Measurements from ENCODE around the gene CALHM6. TPM values are rescaled to one million over a fixed set of nuclear protein-coding genes. Genes with fewer than 3 reads are reported as not detected.

Gene CALHM6
- total RNA-seq, 1 donor from 2014 or later, result not detected

DNA sequence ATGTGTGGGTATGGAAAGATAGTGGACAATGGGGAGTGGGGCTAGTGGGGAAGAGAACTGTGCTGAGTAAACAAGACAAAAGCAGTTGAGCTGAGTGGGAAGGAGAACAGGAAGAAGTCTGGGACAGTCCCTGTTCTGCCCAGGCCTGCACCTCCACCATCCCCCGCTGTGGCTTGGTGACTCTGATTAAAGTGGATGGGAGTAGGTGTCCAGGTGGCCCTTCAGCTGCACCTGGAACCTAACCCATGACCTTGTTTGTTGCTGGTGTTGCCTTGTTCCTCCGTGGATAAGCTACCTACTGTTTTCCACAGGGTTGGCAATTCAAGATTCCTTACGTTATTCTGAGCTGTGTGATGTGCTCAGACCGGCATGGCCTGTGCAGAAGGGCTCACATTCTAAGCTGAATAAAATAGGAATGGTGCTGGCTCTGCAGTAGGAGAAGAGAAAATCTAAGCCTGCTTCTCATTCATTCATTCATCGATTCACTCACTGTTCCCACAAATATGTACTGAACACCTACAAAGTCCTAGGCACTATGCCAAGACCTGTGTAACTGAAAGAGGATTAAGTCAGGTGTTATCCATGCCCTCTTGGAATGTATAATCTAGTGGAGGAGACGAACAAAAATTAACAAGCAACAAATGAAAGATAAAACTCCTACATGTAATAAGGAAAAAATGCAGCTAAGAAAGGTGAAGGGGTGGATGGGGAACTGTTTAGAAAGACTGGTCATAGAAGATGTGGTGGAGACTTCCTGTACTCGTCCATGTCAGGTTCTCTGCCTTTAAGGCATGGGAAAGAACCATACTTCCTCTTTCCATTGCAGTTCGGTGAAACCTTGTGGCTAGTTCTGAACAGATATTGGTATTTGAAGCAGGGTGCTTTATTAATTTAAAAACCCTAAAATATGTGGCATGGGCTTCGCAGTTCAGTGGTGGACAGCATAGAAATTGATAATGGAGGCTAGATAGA lies 10.1 kb upstream of the CALHM6 start:
- Mint-ChIP-seq H3K27ac (no peak overlapping the region), H3K4me3 (no peak overlapping the region), H3K4me1 (no peaks in the 10 kb centered on the region), H3K36me3 (no peaks in the 10 kb centered on the region), H3K27me3 (ENCODE audit: insufficient read depth, low read depth) (no peaks in the 10 kb centered on the region), H3K9me3 (no peaks in the 10 kb centered on the region)
- Histone ChIP-seq H3K79me2 (ENCODE audit: low read depth) (no peaks in the 10 kb centered on the region), H3K9ac (no peak overlapping the region), H4K20me1 (ENCODE audit: low read depth) (no peaks in the 10 kb centered on the region), H3K27me3 (no peaks in the 10 kb centered on the region), H3K4me1 (no peaks in the 10 kb centered on the region), H3K4me2 (no peak overlapping the region), H3K36me3 (no peaks in the 10 kb centered on the region), H3K9me3 (ENCODE audit: low read depth) (no peaks in the 10 kb centered on the region), H2AFZ (replicated peaks) (no peak overlapping the region), H3K27ac (no peak overlapping the region), H3K4me3 (no peak overlapping the region), H3F3A (ENCODE audit: low read depth) (no peaks in the 10 kb centered on the region)
- no peak for TF ChIP-seq EZH2 (IDR thresholded peaks at IDR 0.05)
- TF ChIP-seq EZH2phosphoT487 (IDR thresholded peaks at IDR 0.05), result no peak
- TF ChIP-seq, protein P1, sequence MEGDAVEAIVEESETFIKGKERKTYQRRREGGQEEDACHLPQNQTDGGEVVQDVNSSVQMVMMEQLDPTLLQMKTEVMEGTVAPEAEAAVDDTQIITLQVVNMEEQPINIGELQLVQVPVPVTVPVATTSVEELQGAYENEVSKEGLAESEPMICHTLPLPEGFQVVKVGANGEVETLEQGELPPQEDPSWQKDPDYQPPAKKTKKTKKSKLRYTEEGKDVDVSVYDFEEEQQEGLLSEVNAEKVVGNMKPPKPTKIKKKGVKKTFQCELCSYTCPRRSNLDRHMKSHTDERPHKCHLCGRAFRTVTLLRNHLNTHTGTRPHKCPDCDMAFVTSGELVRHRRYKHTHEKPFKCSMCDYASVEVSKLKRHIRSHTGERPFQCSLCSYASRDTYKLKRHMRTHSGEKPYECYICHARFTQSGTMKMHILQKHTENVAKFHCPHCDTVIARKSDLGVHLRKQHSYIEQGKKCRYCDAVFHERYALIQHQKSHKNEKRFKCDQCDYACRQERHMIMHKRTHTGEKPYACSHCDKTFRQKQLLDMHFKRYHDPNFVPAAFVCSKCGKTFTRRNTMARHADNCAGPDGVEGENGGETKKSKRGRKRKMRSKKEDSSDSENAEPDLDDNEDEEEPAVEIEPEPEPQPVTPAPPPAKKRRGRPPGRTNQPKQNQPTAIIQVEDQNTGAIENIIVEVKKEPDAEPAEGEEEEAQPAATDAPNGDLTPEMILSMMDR (IDR thresholded peaks at IDR 0.05), result no peak
- DNase-seq (ENCODE audit: low spot score), result no peak

- Mint-ChIP-seq H3K36me3 (no peaks in the 10 kb centered on the region), H3K4me1 (no peaks in the 10 kb centered on the region), H3K9me3 (no peaks in the 10 kb centered on the region), H3K27me3 (ENCODE audit: insufficient read depth, low read depth) (no peaks in the 10 kb centered on the region), H3K4me3 (no peak overlapping the region), H3K27ac (no peak overlapping the region)
- Histone ChIP-seq H3K79me2 (ENCODE audit: low read depth) (no peaks in the 10 kb centered on the region), H3K4me1 (no peaks in the 10 kb centered on the region), H4K20me1 (ENCODE audit: low read depth) (no peaks in the 10 kb centered on the region), H3K27ac (no peak overlapping the region), H3K4me3 (no peak overlapping the region), H3F3A (ENCODE audit: low read depth) (no peaks in the 10 kb centered on the region), H3K36me3 (no peaks in the 10 kb centered on the region), H3K9ac (no peak overlapping the region), H3K27me3 (no peaks in the 10 kb centered on the region), H3K4me2 (no peak overlapping the region), H3K9me3 (ENCODE audit: low read depth) (no peaks in the 10 kb centered on the region), H2AFZ (replicated peaks) (no peak overlapping the region)
- DNase-seq (ENCODE audit: low spot score), result no peak
- TF ChIP-seq EZH2 (IDR thresholded peaks at IDR 0.05) (no peak), EZH2phosphoT487 (IDR thresholded peaks at IDR 0.05) (no peak)
- TF ChIP-seq, protein P1 (IDR thresholded peaks at IDR 0.05), result no peak
These were observed 9.3 kb upstream of the CALHM6 start for GRCh38 chr6:116451916-116452315.

DNA sequence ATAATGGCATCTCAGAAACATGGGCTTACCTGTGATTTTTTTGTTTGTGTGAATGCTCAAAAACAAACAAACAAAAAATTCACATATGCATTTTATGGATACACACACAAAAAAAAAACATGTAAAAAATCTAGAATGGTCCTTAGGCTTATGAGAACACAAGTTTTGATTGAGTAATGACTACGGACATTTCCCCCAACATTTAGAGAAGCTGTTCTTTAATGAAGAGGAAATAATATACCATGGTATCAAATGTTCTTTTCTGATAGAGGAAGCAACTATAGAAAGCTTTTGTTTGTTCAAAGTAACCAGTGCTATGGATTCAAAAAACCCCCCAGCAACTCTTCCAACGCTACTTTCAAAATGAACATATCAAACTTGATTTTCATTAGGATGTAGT lies 8.6 kb upstream of the CALHM6 start:
- Histone ChIP-seq H4K20me1 (ENCODE audit: low read depth) (no peaks in the 10 kb centered on the region), H3K79me2 (ENCODE audit: low read depth) (no peaks in the 10 kb centered on the region), H3K27me3 (no peaks in the 10 kb centered on the region), H3K36me3 (no peaks in the 10 kb centered on the region), H3K27ac (no peak overlapping the region), H3F3A (ENCODE audit: low read depth) (no peaks in the 10 kb centered on the region), H3K4me3 (no peak overlapping the region), H3K4me2 (no peak overlapping the region), H3K9ac (no peak overlapping the region), H3K9me3 (ENCODE audit: low read depth) (no peaks in the 10 kb centered on the region), H3K4me1 (no peaks in the 10 kb centered on the region), H2AFZ (replicated peaks) (no peak overlapping the region)
- Mint-ChIP-seq H3K4me1 (no peaks in the 10 kb centered on the region), H3K9me3 (no peaks in the 10 kb centered on the region), H3K36me3 (no peaks in the 10 kb centered on the region), H3K27ac (no peak overlapping the region), H3K4me3 (no peak overlapping the region), H3K27me3 (ENCODE audit: insufficient read depth, low read depth) (no peaks in the 10 kb centered on the region)
- TF ChIP-seq EZH2phosphoT487 (IDR thresholded peaks at IDR 0.05) (no peak), EZH2 (IDR thresholded peaks at IDR 0.05) (no peak)
- TF ChIP-seq, protein P1 (IDR thresholded peaks at IDR 0.05), result no peak
- no peak for DNase-seq (ENCODE audit: low spot score)
